ENCODE data around the gene LILRA6.
"Not testable (repeated sequence)": the region's sequence is repeated elsewhere in the genome, so short reads cannot be mapped to it uniquely, and the experiment has no call there.

LILRA6 gene

GRCh38 chr19:54242646-54243045 is at the start of gene LILRA6:
Gene LILRA6, minus strand, starts transcription at chr19:54242790.
- H3K4me1 Mint-ChIP-seq, H3K9me3 Mint-ChIP-seq, H3K4me3 Mint-ChIP-seq, H3K27ac Mint-ChIP-seq, H3K36me3 Mint-ChIP-seq: not testable (repeated sequence)
- peak; percentile 40 for ATAC-seq
- H3K27me3 Mint-ChIP-seq: peaks cover 52% of the 10 kb centered on the region

- H3K9me3 Mint-ChIP-seq, H3K4me3 Mint-ChIP-seq, H3K36me3 Mint-ChIP-seq, H3K27ac Mint-ChIP-seq: not testable (repeated sequence)
- peak; percentile 32 for ATAC-seq
- peaks cover 67% of the 10 kb centered on the region for H3K4me1 Mint-ChIP-seq
- H3K27me3 Mint-ChIP-seq: peaks cover 29% of the 10 kb centered on the region
These were observed 46.6 kb upstream of the LILRA6 start for GRCh38 chr19:54289160-54289559.

- ATAC-seq: no peak
- Mint-ChIP-seq H3K4me1 (peaks cover 78% of the 10 kb centered on the region), H3K4me3 (no peak overlapping the region), H3K36me3 (no peaks in the 10 kb centered on the region), H3K9me3 (no peaks in the 10 kb centered on the region), H3K27ac (no peak overlapping the region), H3K27me3 (peaks cover 12% of the 10 kb centered on the region)
These were observed 44.9 kb upstream of the LILRA6 start for GRCh38 chr19:54287456-54287855.

- ATAC-seq: peak; percentile 64
- Mint-ChIP-seq H3K27ac (peak overlapping the region; percentile 84), H3K4me1 (peaks cover 83% of the 10 kb centered on the region)
- H3K9me3 Mint-ChIP-seq, H3K36me3 Mint-ChIP-seq, H3K27me3 Mint-ChIP-seq, H3K4me3 Mint-ChIP-seq: not testable (repeated sequence)
These were observed 43.7 kb upstream of the LILRA6 start for GRCh38 chr19:54286283-54286682.

GRCh38 chr19:54285427-54286056 is 43.0 kb upstream of the LILRA6 start:
- not testable (repeated sequence) for H3K27me3 Mint-ChIP-seq, H3K36me3 Mint-ChIP-seq, H3K4me3 Mint-ChIP-seq, H3K9me3 Mint-ChIP-seq
- peak; percentile 86 for ATAC-seq
- Mint-ChIP-seq H3K27ac (peak overlapping the region; percentile 84), H3K4me1 (peaks cover 87% of the 10 kb centered on the region)

- no peak overlapping the region for H3K4me3 Mint-ChIP-seq
- H3K27me3 Mint-ChIP-seq: peaks cover 33% of the 10 kb centered on the region
- peak overlapping the region; percentile 72 for H3K27ac Mint-ChIP-seq
- ATAC-seq: no peak
- H3K4me1 Mint-ChIP-seq: peaks cover 77% of the 10 kb centered on the region
- no peaks in the 10 kb centered on the region for H3K9me3 Mint-ChIP-seq
- H3K36me3 Mint-ChIP-seq: no peaks in the 10 kb centered on the region
These were observed 40.3 kb upstream of the LILRA6 start for GRCh38 chr19:54282686-54283470.

GRCh38 chr19:54281729-54282075 is 39.1 kb upstream of the LILRA6 start:
- H3K4me3 Mint-ChIP-seq, H3K9me3 Mint-ChIP-seq, ATAC-seq, H3K36me3 Mint-ChIP-seq, H3K27ac Mint-ChIP-seq: not testable (repeated sequence)
- peaks cover 29% of the 10 kb centered on the region for H3K27me3 Mint-ChIP-seq
- H3K4me1 Mint-ChIP-seq: peaks cover 67% of the 10 kb centered on the region

GRCh38 chr19:54281007-54281728 is 38.6 kb upstream of the LILRA6 start, which contains the start of gene LILRB2:
Gene LILRB2, minus strand, starts transcription at chr19:54281110. Its CDS starts 614 bp downstream, at chr19:54280496.
- Mint-ChIP-seq H3K36me3 (no peaks in the 10 kb centered on the region), H3K4me3 (peak within 1 kb of the TSS; percentile 5), H3K4me1 (peaks cover 62% of the 10 kb centered on the region), H3K9me3 (no peaks in the 10 kb centered on the region), H3K27ac (no peak within 1 kb of the TSS), H3K27me3 (peaks cover 32% of the 10 kb centered on the region)
- no peak for ATAC-seq

- H3K27me3 Mint-ChIP-seq: peaks cover 39% of the 10 kb centered on the region
These were observed 37.9 kb upstream of the LILRA6 start for GRCh38 chr19:54280441-54280840.

GRCh38 chr19:54280025-54280424 is 37.4 kb upstream of the LILRA6 start:
- not testable (repeated sequence) for ATAC-seq, H3K4me3 Mint-ChIP-seq, H3K27ac Mint-ChIP-seq, H3K9me3 Mint-ChIP-seq, H3K36me3 Mint-ChIP-seq
- Mint-ChIP-seq H3K4me1 (peaks cover 52% of the 10 kb centered on the region), H3K27me3 (peaks cover 43% of the 10 kb centered on the region)

More at GRCh38 chr19:54280441-54280840, 37.9 kb upstream of the LILRA6 start:
- H3K27ac Mint-ChIP-seq, H3K9me3 Mint-ChIP-seq, H3K36me3 Mint-ChIP-seq: not testable (repeated sequence)
- Mint-ChIP-seq H3K4me3 (peak overlapping the region; percentile 5), H3K4me1 (peaks cover 55% of the 10 kb centered on the region)
- peak; percentile 5 for ATAC-seq

GRCh38 chr19:54279406-54279962 is 36.9 kb upstream of the LILRA6 start:
- no peak overlapping the region for H3K4me3 Mint-ChIP-seq
- ATAC-seq: no peak
- no peaks in the 10 kb centered on the region for H3K9me3 Mint-ChIP-seq
- H3K4me1 Mint-ChIP-seq: peaks cover 47% of the 10 kb centered on the region
- H3K27ac Mint-ChIP-seq: no peak overlapping the region
- peaks cover 44% of the 10 kb centered on the region for H3K27me3 Mint-ChIP-seq
- H3K36me3 Mint-ChIP-seq: no peaks in the 10 kb centered on the region

- peak overlapping the region; percentile 42 for H3K27ac Mint-ChIP-seq
- H3K4me3 Mint-ChIP-seq, ATAC-seq, H3K36me3 Mint-ChIP-seq, H3K9me3 Mint-ChIP-seq: not testable (repeated sequence)
- peaks cover 47% of the 10 kb centered on the region for H3K4me1 Mint-ChIP-seq
- H3K27me3 Mint-ChIP-seq: peaks cover 52% of the 10 kb centered on the region
These were observed 36.1 kb upstream of the LILRA6 start for GRCh38 chr19:54278571-54279195.

GRCh38 chr19:54278056-54278455 is 35.5 kb upstream of the LILRA6 start:
- Mint-ChIP-seq H3K27ac (peak overlapping the region; percentile 42), H3K27me3 (peaks cover 59% of the 10 kb centered on the region), H3K4me1 (peaks cover 42% of the 10 kb centered on the region)

GRCh38 chr19:54277111-54277615 is 34.6 kb upstream of the LILRA6 start:
- H3K27ac Mint-ChIP-seq, H3K36me3 Mint-ChIP-seq, ATAC-seq, H3K9me3 Mint-ChIP-seq, H3K4me3 Mint-ChIP-seq: not testable (repeated sequence)
- Mint-ChIP-seq H3K4me1 (peaks cover 38% of the 10 kb centered on the region), H3K27me3 (peaks cover 65% of the 10 kb centered on the region)

More at GRCh38 chr19:54278056-54278455, 35.5 kb upstream of the LILRA6 start:
- not testable (repeated sequence) for H3K36me3 Mint-ChIP-seq, H3K4me3 Mint-ChIP-seq, ATAC-seq, H3K9me3 Mint-ChIP-seq

GRCh38 chr19:54275951-54276350 is 33.4 kb upstream of the LILRA6 start:
- Mint-ChIP-seq H3K4me3 (no peak overlapping the region), H3K27ac (no peak overlapping the region), H3K4me1 (peaks cover 35% of the 10 kb centered on the region), H3K27me3 (peaks cover 68% of the 10 kb centered on the region), H3K36me3 (no peaks in the 10 kb centered on the region), H3K9me3 (no peaks in the 10 kb centered on the region)
- no peak for ATAC-seq
